H9 (cell line): ENCODE results near the gene WDPCP. TPM values are rescaled to one million over a fixed set of nuclear protein-coding genes. Genes with fewer than 3 reads are reported as not detected.

ENCODE experiments used
- DNase-seq: peaks from one replicate; pipeline ENCODE4 v3.0.0-alpha.2; 2017
- H2AFZ ChIP-seq: one replicate; pipeline ENCODE4 v1.6.1; 2013; ENCODE audit warnings: mild to moderate bottlenecking, low read length, control low read depth, moderate library complexity
- H2AK5ac ChIP-seq: 2 replicates; pipeline ENCODE4 v1.6.1; 2013; ENCODE audit warnings: low read length, control low read depth, mixed read lengths; ENCODE audit not compliant: insufficient read length
- H2BK120ac ChIP-seq: one replicate; pipeline ENCODE4 v1.6.1; 2013; ENCODE audit warnings: low read depth, mild to moderate bottlenecking, low read length, control low read depth, inconsistent platforms; ENCODE audit not compliant: poor library complexity, severe bottlenecking
- H2BK12ac ChIP-seq: 2 replicates; pipeline ENCODE4 v1.6.1; 2013; ENCODE audit warnings: low read length, control low read depth, mixed read lengths, low read depth; ENCODE audit not compliant: insufficient read length
- H2BK15ac ChIP-seq: 2 replicates; pipeline ENCODE4 v1.6.1; 2013; ENCODE audit warnings: low read depth, low read length, control low read depth
- H2BK20ac ChIP-seq: one replicate; pipeline ENCODE4 v1.6.1; 2013; ENCODE audit warnings: low read depth, mild to moderate bottlenecking, low read length, control low read depth, inconsistent platforms; ENCODE audit not compliant: poor library complexity, severe bottlenecking
- H2BK5ac ChIP-seq: 2 replicates; pipeline ENCODE4 v1.6.1; 2013; ENCODE audit warnings: low read length, control low read depth, mixed read lengths; ENCODE audit not compliant: insufficient read length
- H3K14ac ChIP-seq: 2 replicates; pipeline ENCODE4 v1.6.1; 2013; ENCODE audit warnings: low read length, control low read depth; ENCODE audit not compliant: insufficient read depth
- H3K18ac ChIP-seq: 2 replicates; pipeline ENCODE4 v1.6.1; 2013; ENCODE audit warnings: low read depth, mild to moderate bottlenecking, mixed read lengths, low read length, control low read depth; ENCODE audit not compliant: insufficient read length
- H3K23ac ChIP-seq: 2 replicates; pipeline ENCODE4 v1.6.1; 2013; ENCODE audit warnings: low read length, control low read depth, mixed read lengths, low read depth; ENCODE audit not compliant: insufficient read length
- H3K23me2 ChIP-seq: 2 replicates; pipeline ENCODE4 v1.6.1; 2013; ENCODE audit warnings: low read depth, mild to moderate bottlenecking, mixed read lengths, low read length, control low read depth; ENCODE audit not compliant: insufficient read length, poor library complexity, severe bottlenecking
- H3K27ac ChIP-seq: 2 replicates; pipeline ENCODE4 v1.5.1; 2013; ENCODE audit warnings: low read length, control low read depth, mixed read lengths, low read depth; ENCODE audit not compliant: insufficient read length
- H3K27me3 ChIP-seq: 2 replicates; pipeline ENCODE4 v1.6.1; 2013; ENCODE audit warnings: low read length, control low read depth, inconsistent platforms; ENCODE audit not compliant: insufficient read depth
- H3K4ac ChIP-seq: 2 replicates; pipeline ENCODE4 v1.6.1; 2013; ENCODE audit warnings: low read depth, mild to moderate bottlenecking, control low read depth, inconsistent platforms, low read length, moderate library complexity
- H3K4me1 ChIP-seq: 2 replicates; pipeline ENCODE4 v1.6.1; 2013; ENCODE audit warnings: low read length, control low read depth, inconsistent platforms; ENCODE audit not compliant: insufficient read depth
- H3K4me2 ChIP-seq: 2 replicates; pipeline ENCODE4 v1.6.1; 2013; ENCODE audit warnings: low read length, control low read depth, mixed read lengths; ENCODE audit not compliant: insufficient read length, insufficient read depth
- H3K56ac ChIP-seq: 2 replicates; pipeline ENCODE4 v1.6.1; 2013; ENCODE audit warnings: low read depth, mild to moderate bottlenecking, mixed read lengths, low read length, control low read depth; ENCODE audit not compliant: insufficient read length
- H3K79me1 ChIP-seq: 2 replicates; pipeline ENCODE4 v1.6.1; 2013; ENCODE audit warnings: low read depth, mild to moderate bottlenecking, moderate library complexity, low read length, control low read depth, inconsistent platforms; ENCODE audit not compliant: insufficient read depth, poor library complexity, severe bottlenecking
- H3K79me2 ChIP-seq: 2 replicates; pipeline ENCODE4 v1.6.1; 2013; ENCODE audit warnings: low read length, control low read depth, inconsistent platforms; ENCODE audit not compliant: insufficient read depth
- H3K9ac ChIP-seq: 2 replicates; pipeline ENCODE4 v1.6.1; 2013; ENCODE audit warnings: low read length, control low read depth, mixed read lengths; ENCODE audit not compliant: insufficient read length; ENCODE audit errors: extremely low read depth
- H3K9me3 ChIP-seq: one replicate; pipeline ENCODE4 v1.6.1; 2013; ENCODE audit warnings: low read depth, low read length, inconsistent platforms; ENCODE audit not compliant: control insufficient read depth
- H3T11ph ChIP-seq: one replicate; pipeline ENCODE4 v1.6.1; 2013; ENCODE audit warnings: mild to moderate bottlenecking, low read length, control low read depth, inconsistent platforms
- H4K20me1 ChIP-seq: one replicate; pipeline ENCODE4 v1.6.1; 2013; ENCODE audit not compliant: control insufficient read depth, insufficient read length, insufficient read depth
- H4K5ac ChIP-seq: 2 replicates; pipeline ENCODE4 v1.6.1; 2013; ENCODE audit warnings: low read depth, mild to moderate bottlenecking, mixed read lengths, low read length, control low read depth; ENCODE audit not compliant: insufficient read length
- H4K8ac ChIP-seq: replicated peaks from 2 replicates; pipeline ENCODE4 v1.6.1; 2013; ENCODE audit warnings: low read length, control low read depth, mixed read lengths, low read depth; ENCODE audit not compliant: insufficient read length
- H4K91ac ChIP-seq: 2 replicates; pipeline ENCODE4 v1.6.1; 2013; ENCODE audit warnings: low read depth, mild to moderate bottlenecking, moderate library complexity, mixed read lengths, low read length, control low read depth; ENCODE audit not compliant: insufficient read length
- H3K27ac Mint-ChIP-seq, 3 experiments: 2 replicates in 2 of 3; 3 replicates in 1 of 3; pipeline ENCODE4 v1.8.0; 2020 to 2021; ENCODE audit warnings: mixed read lengths in 3 of 3, mild to moderate bottlenecking in 1 of 3, moderate library complexity in 1 of 3
- H3K27me3 Mint-ChIP-seq: 2 replicates; pipeline ENCODE4 v1.8.0; 2021; ENCODE audit warnings: low read depth, mild to moderate bottlenecking, moderate library complexity, mixed read lengths
- H3K36me3 Mint-ChIP-seq, 3 experiments: 2 replicates in 2 of 3; 3 replicates in 1 of 3; pipeline ENCODE4 v1.8.0; 2020 to 2021; ENCODE audit warnings: low read depth in 3 of 3, mixed read lengths in 3 of 3; ENCODE audit not compliant: insufficient read depth in 1 of 3
- H3K4me1 Mint-ChIP-seq, 2 experiments: 2 replicates each; pipeline ENCODE4 v1.8.0; 2020; ENCODE audit warnings: mixed read lengths in 2 of 2
- H3K4me3 Mint-ChIP-seq, 2 experiments: 2 replicates in 1 of 2; 3 replicates in 1 of 2; pipeline ENCODE4 v1.8.0; 2020 to 2021; ENCODE audit warnings: mild to moderate bottlenecking in 2 of 2, mixed read lengths in 2 of 2, moderate library complexity in 1 of 2
- H3K9me3 Mint-ChIP-seq, 2 experiments: 2 replicates in 1 of 2; 3 replicates in 1 of 2; pipeline ENCODE4 v1.8.0; 2020; ENCODE audit warnings: mild to moderate bottlenecking in 2 of 2, mixed read lengths in 2 of 2, moderate library complexity in 1 of 2
- CTCF ChIP-seq: fragments of 200-600 bp; sonication (generic); conservative IDR thresholded peaks from 3 replicates; pipeline ENCODE4 v1.8.0; 2021; ENCODE audit warnings: antibody characterized with exemption, mild to moderate bottlenecking
- WGBS: extraction: QIAGEN DNeasy Blood & Tissue Kit; methylation state at CpG from one replicate; pipeline ENCODE4 v1.1.7; 2013; ENCODE audit warnings: missing lambda C conversion rate, low lambda C conversion rate, mixed read lengths; ENCODE audit not compliant: insufficient read length; ENCODE audit errors: extremely low coverage; 5-methylcytosine and 5-hydroxymethylcytosine counted together
- total RNA-seq: library from RNA; stranded (reverse); gene quantifications from 2 replicates; pipeline ENCODE4 v1.2.1, GENCODE V29; 2021

The WDPCP gene
- total RNA-seq, 1 experiment from 2014 or later, result 22.4 TPM

GRCh38 chr2:63594660-63595059 lies 6.4 kb upstream of the WDPCP start:
- TF ChIP-seq CTCF, result peak; percentile 29; the same call in 2 of the 3 replicates
- H2BK120ac ChIP-seq, result no peak overlapping the region
- H2BK12ac ChIP-seq, result no peak overlapping the region
- no peak overlapping the region for H4K5ac ChIP-seq
- H3K27ac ChIP-seq, result no peak overlapping the region
- peaks cover 17% of the 10 kb centered on the region; the same call in 1 of the 2 replicates for H3K79me2 ChIP-seq
- peaks cover 27 to 70% (median 65%) of the 10 kb centered on the region in 3 experiments for H3K36me3 Mint-ChIP-seq
- H3K56ac ChIP-seq, result no peak overlapping the region
- H2BK5ac ChIP-seq, result no peak overlapping the region
- peak overlapping the region in 1 of 3 experiments; percentile 28; a peak in 1 of 7 replicates for H3K27ac Mint-ChIP-seq
- H3K27me3 ChIP-seq, result no peaks in the 10 kb centered on the region
- no peak overlapping the region for H3K4me3 Mint-ChIP-seq
- H3K79me1 ChIP-seq, result peaks cover 3% of the 10 kb centered on the region
- no peak overlapping the region for H3K14ac ChIP-seq
- no peak for DNase-seq
- no peak overlapping the region for H4K8ac ChIP-seq
- H3K9ac ChIP-seq, result no peak overlapping the region
- no peak overlapping the region for H3K4ac ChIP-seq
- H3K18ac ChIP-seq, result no peak overlapping the region
- no peak overlapping the region for H4K91ac ChIP-seq
- peaks cover 3% of the 10 kb centered on the region for H3K23me2 ChIP-seq
- no peak overlapping the region for H2BK15ac ChIP-seq
- no CpG with 5 or more reads among the region's 3 CpGs for WGBS
- no peaks in the 10 kb centered on the region for H3K27me3 Mint-ChIP-seq
- H2BK20ac ChIP-seq, result no peak overlapping the region
- H3K4me2 ChIP-seq, result no peak overlapping the region
- no peak overlapping the region for H3T11ph ChIP-seq
- no peak overlapping the region for H2AFZ ChIP-seq
- 0 out of 2 replicates have a peak, but pooled peaks cover 5% of the 10 kb centered on the region for H3K4me1 ChIP-seq
- peaks cover 40 to 58% of the 10 kb centered on the region in 2 experiments for H3K4me1 Mint-ChIP-seq
- H3K9me3 Mint-ChIP-seq, result no peaks in the 10 kb centered on the region
- no peak overlapping the region for H3K23ac ChIP-seq
- no peaks in the 10 kb centered on the region for H3K9me3 ChIP-seq
- H4K20me1 ChIP-seq, result no peaks in the 10 kb centered on the region
- H2AK5ac ChIP-seq, result no peak overlapping the region
